Upper lobe of left lung (tissue), 6 donors: Measurements from ENCODE around the gene ZPBP. TPM values are rescaled to one million over a fixed set of nuclear protein-coding genes. Genes with fewer than 3 reads are reported as not detected.

Experiments used
- ATAC-seq, 2 donors: fragments of 200-7000 bp; cut with Tn5 transposase; one replicate each; pipeline ENCODE4 v1.9.1; 2022; ENCODE audit warnings: mild to moderate bottlenecking in 2 of 2, moderate library complexity in 2 of 2; ENCODE audit not compliant: low FRiP score in 2 of 2
- DNase-seq, 2 donors: peaks; one replicate each; pipeline ENCODE4 v3.0.0-alpha.2; 2019 to 2020
- H3K27ac ChIP-seq, 4 donors: fragments of 200-600 bp; sonication (generic); one replicate each; pipeline ENCODE4 v1.5.1; 2016 to 2019
- H3K27me3 ChIP-seq, 4 donors: fragments of 200-600 bp; sonication (generic); one replicate each; pipeline ENCODE4 v1.5.1; 2017 to 2019
- H3K36me3 ChIP-seq, 4 donors: fragments of 200-600 bp; sonication (generic); one replicate each; pipeline ENCODE4 v1.5.1; 2016 to 2019
- H3K4me1 ChIP-seq, 4 donors: fragments of 200-600 bp; sonication (generic); one replicate each; pipeline ENCODE4 v1.5.1; 2018 to 2019
- H3K4me3 ChIP-seq, 4 donors: fragments of 200-600 bp; sonication (generic); one replicate each; pipeline ENCODE4 v1.5.1; 2017 to 2019; ENCODE audit warnings: mild to moderate bottlenecking in 2 of 4, moderate library complexity in 1 of 4
- H3K9me3 ChIP-seq, 4 donors: fragments of 200-600 bp; sonication (generic); one replicate each; pipeline ENCODE4 v1.5.1; 2018 to 2019
- EP300 ChIP-seq, 4 donors: sonication (generic); formaldehyde crosslinking; IDR thresholded peaks; one replicate each; pipeline ENCODE4 v1.5.1; 2017; ENCODE audit warnings: antibody characterized with exemption in 4 of 4, control low read depth in 2 of 4
- POLR2A ChIP-seq, 4 donors: fragments of 450-650 bp; IDR thresholded peaks; one replicate each; pipeline ENCODE4 v1.5.1; 2016 to 2017; ENCODE audit warnings: antibody characterized with exemption in 4 of 4, mild to moderate bottlenecking in 2 of 4
- POLR2AphosphoS5 ChIP-seq, 2 donors: sonication (generic); formaldehyde crosslinking; IDR thresholded peaks; one replicate each; pipeline ENCODE4 v1.5.1; 2017; ENCODE audit warnings: antibody characterized with exemption in 2 of 2
- WGBS, 2 donors: methylation state at CpG; one replicate each; pipeline ENCODE4 v1.1.5; 2017 to 2018; 5-methylcytosine and 5-hydroxymethylcytosine counted together
- total RNA-seq, 6 donors: library from RNA; depleted of rRNA in 4 of 6; stranded (reverse); fragments of >200 nt in 4 of 6; gene quantifications; one replicate each; pipeline versions ENCODE4 v1.1.0 to v1.2.1, GENCODE V29; 2016 to 2021
- TF ChIP-seq, protein P1 (sequence below), 6 experiments: fragments of 450-650 bp in 4 of 6; fragments of 200-600 bp in 2 of 6; sonication (generic) in 2 of 6; IDR thresholded peaks; one replicate each; pipeline ENCODE4 v1.5.1; 2016 to 2019; ENCODE audit warnings: antibody characterized with exemption in 6 of 6
- donor health status: DM: no; HTN: no; CAD: no; lungs with moderate emphysema.
- donor health status: DM: no; HTN: yes; CAD: no; lungs with severe emphysema.

The ZPBP gene
- total RNA-seq, 6 donors from 2014 or later = 0.23 TPM; not detected in 5

DNA sequence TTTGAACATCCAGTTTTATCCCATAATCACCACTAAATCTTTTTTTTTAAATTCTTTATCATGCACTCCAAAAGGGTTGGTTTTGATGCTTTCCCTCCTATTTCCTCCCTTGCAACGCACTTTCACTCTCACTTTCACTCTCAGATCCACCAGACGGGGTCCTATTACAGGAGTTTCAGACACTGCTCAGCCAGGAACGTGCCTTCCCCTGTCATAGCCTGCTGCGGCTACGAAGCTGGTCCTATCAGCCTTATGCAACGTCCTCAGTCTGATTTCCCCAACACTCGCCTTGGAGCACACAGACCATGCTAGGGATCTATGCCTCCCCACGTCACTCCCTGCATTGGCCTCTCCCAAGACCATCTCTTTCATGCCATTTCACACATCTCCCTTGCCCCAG, 23.4 kb downstream of the ZPBP start:
- peak; percentile 64 to 89 for ATAC-seq
- TF ChIP-seq POLR2A (IDR thresholded peaks at IDR 0.05) = no peak
- TF ChIP-seq, protein P1, sequence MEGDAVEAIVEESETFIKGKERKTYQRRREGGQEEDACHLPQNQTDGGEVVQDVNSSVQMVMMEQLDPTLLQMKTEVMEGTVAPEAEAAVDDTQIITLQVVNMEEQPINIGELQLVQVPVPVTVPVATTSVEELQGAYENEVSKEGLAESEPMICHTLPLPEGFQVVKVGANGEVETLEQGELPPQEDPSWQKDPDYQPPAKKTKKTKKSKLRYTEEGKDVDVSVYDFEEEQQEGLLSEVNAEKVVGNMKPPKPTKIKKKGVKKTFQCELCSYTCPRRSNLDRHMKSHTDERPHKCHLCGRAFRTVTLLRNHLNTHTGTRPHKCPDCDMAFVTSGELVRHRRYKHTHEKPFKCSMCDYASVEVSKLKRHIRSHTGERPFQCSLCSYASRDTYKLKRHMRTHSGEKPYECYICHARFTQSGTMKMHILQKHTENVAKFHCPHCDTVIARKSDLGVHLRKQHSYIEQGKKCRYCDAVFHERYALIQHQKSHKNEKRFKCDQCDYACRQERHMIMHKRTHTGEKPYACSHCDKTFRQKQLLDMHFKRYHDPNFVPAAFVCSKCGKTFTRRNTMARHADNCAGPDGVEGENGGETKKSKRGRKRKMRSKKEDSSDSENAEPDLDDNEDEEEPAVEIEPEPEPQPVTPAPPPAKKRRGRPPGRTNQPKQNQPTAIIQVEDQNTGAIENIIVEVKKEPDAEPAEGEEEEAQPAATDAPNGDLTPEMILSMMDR (IDR thresholded peaks at IDR 0.05) = no peak
- TF ChIP-seq POLR2AphosphoS5 (IDR thresholded peaks at IDR 0.05) = no peak
- no peak for TF ChIP-seq EP300 (IDR thresholded peaks at IDR 0.05)
- peak overlapping the region; percentile 24 to 72 (median 64) for H3K27ac ChIP-seq
- H3K27me3 ChIP-seq = no peaks in the 10 kb centered on the region
- peak overlapping the region; percentile 10 to 61 (median 50) for H3K4me3 ChIP-seq
- DNase-seq = peak in 1 of 2 donors; percentile 42
- whole genome bisulfite sequencing, 2 donors = 9 to 21% methylated on average over 8 of the region's 8 CpGs
- H3K36me3 ChIP-seq = no peaks in the 10 kb centered on the region
- H3K9me3 ChIP-seq = peaks cover 0 to 16% (median 3%) of the 10 kb centered on the region in 4 donors
- peaks cover 7 to 16% (median 11%) of the 10 kb centered on the region in 4 donors for H3K4me1 ChIP-seq

GRCh38 chr7:50068850-50069551, 24.0 kb downstream of the ZPBP start:
- Histone ChIP-seq H3K9me3 (peaks cover 0 to 16% (median 3%) of the 10 kb centered on the region in 4 donors), H3K27me3 (no peaks in the 10 kb centered on the region), H3K36me3 (no peaks in the 10 kb centered on the region), H3K4me1 (peaks cover 7 to 16% (median 11%) of the 10 kb centered on the region in 4 donors), H3K27ac (peak overlapping the region; percentile 39 to 72 (median 64)), H3K4me3 (peak overlapping the region; percentile 10 to 61 (median 50))
- TF ChIP-seq EP300 (IDR thresholded peaks at IDR 0.05) (no peak), POLR2A (IDR thresholded peaks at IDR 0.05) (no peak), POLR2AphosphoS5 (IDR thresholded peaks at IDR 0.05) (no peak)
- TF ChIP-seq, protein P1 (IDR thresholded peaks at IDR 0.05) = no peak
- ATAC-seq (peak; percentile 76 to 82), DNase-seq (peak in 1 of 2 donors; percentile 34)
- 3% methylated on average over 6 of the region's 6 CpGs for WGBS, 2 donors

- DNase-seq = no peak
- H3K4me3 ChIP-seq = peak overlapping the region in 2 of 4 donors; percentile 57 to 61
Observed at GRCh38 chr7:50068026-50068425, 25.0 kb downstream of the ZPBP start.

GRCh38 chr7:50062951-50063350, 30.1 kb downstream of the ZPBP start:
- no peak for ATAC-seq
- no peaks in the 10 kb centered on the region for H3K9me3 ChIP-seq
- TF ChIP-seq, protein P1 (IDR thresholded peaks at IDR 0.05) = no peak
- TF ChIP-seq POLR2AphosphoS5 (IDR thresholded peaks at IDR 0.05) = no peak
- no peak for TF ChIP-seq EP300 (IDR thresholded peaks at IDR 0.05)
- no peak for TF ChIP-seq POLR2A (IDR thresholded peaks at IDR 0.05)
- no peak overlapping the region for H3K27ac ChIP-seq
- DNase-seq = no peak
- H3K4me3 ChIP-seq = no peak overlapping the region
- WGBS, 2 donors = 73 to 75% methylated on average over 2 of the region's 2 CpGs
- H3K36me3 ChIP-seq = no peaks in the 10 kb centered on the region
- H3K27me3 ChIP-seq = no peaks in the 10 kb centered on the region
- H3K4me1 ChIP-seq = peaks cover 0 to 1% (median 0%) of the 10 kb centered on the region in 4 donors

More at GRCh38 chr7:50068026-50068425, 25.0 kb downstream of the ZPBP start:
- Histone ChIP-seq H3K9me3 (peaks cover 0 to 9% (median 2%) of the 10 kb centered on the region in 4 donors), H3K4me1 (peaks cover 7 to 16% (median 11%) of the 10 kb centered on the region in 4 donors), H3K27ac (peak overlapping the region in 1 of 4 donors; percentile 72), H3K36me3 (no peaks in the 10 kb centered on the region), H3K27me3 (no peaks in the 10 kb centered on the region)
- TF ChIP-seq, protein P1 (IDR thresholded peaks at IDR 0.05) = peak; percentile 13 to 46 (median 28)
- TF ChIP-seq POLR2A (IDR thresholded peaks at IDR 0.05) (no peak), EP300 (IDR thresholded peaks at IDR 0.05) (no peak)
- peak; percentile 53 to 78 for ATAC-seq
- 26 to 41% methylated on average over 2 of the region's 2 CpGs for WGBS, 2 donors
